Pancreas (tissue), 10 donors: ENCODE data around the gene ZCCHC7. TPM values are rescaled to one million over a fixed set of nuclear protein-coding genes. Genes with fewer than 3 reads are reported as not detected.
A peak's percentile ranks its signal among the peaks of the same experiment; 100 is the strongest.
"Not testable (repeated sequence)": the region's sequence is repeated elsewhere in the genome, so short reads cannot be mapped to it uniquely, and the experiment has no call there.

Experiments
- ATAC-seq, 4 donors: fragments of 200-7000 bp; cut with Tn5 transposase; one replicate each; pipeline versions ENCODE4 v1.8.0 to v1.9.1; 2020; ENCODE audit warnings: mild to moderate bottlenecking in 4 of 4, moderate library complexity in 4 of 4
- DNase-seq, 6 donors: peaks; one replicate each; pipeline ENCODE4 v3.0.0-alpha.2; 2020
- FAIRE-seq: peaks from 2 replicates; lab custom pipeline; 2012; peaks lifted over from hg19 to GRCh38; lab: Jason Lieb, UNC
- H3K27ac ChIP-seq, 4 donors: fragments of 200-600 bp; sonication (generic); 1 replicate in 3 of 4; 2 replicates in 1 of 4; pipeline versions ENCODE4 v1.5.0 to v1.8.0; 2020
- H3K27me3 ChIP-seq, 4 donors: fragments of 200-600 bp; one replicate each; pipeline ENCODE4 v1.8.0; 2021
- H3K36me3 ChIP-seq, 3 donors: fragments of 200-600 bp; sonication (generic) in 1 of 3; one replicate each; pipeline versions ENCODE4 v1.5.0 to v1.8.0; 2020 to 2021
- H3K4me1 ChIP-seq, 3 donors: fragments of 200-600 bp; one replicate each; pipeline ENCODE4 v1.8.0; 2021
- H3K4me3 ChIP-seq, 4 donors: fragments of 200-600 bp; sonication (generic) in 2 of 4; one replicate each; pipeline versions ENCODE4 v1.5.0 to v1.8.0; 2020 to 2021
- H3K9me3 ChIP-seq, 4 donors: fragments of 200-600 bp; one replicate each; pipeline ENCODE4 v1.8.0; 2021
- CTCF ChIP-seq, 4 donors: fragments of 200-600 bp; sonication (generic) in 3 of 4; IDR thresholded peaks; one replicate each; pipeline versions ENCODE4 v1.5.0 to v1.8.0; 2021; ENCODE audit warnings: antibody characterized with exemption in 4 of 4
- WGBS, 2 donors: extraction: QIAGEN DNeasy Blood & Tissue Kit; methylation state at CpG; one replicate each; pipeline ENCODE4 v1.1.7; 2013; 5-methylcytosine and 5-hydroxymethylcytosine counted together
- intact Hi-C, 3 donors: fragments of 100-400 bp; cut with DNase I; formaldehyde crosslinking; loops; one replicate each; pipeline versions ENCODE4 v1.11.1 to v1.14.2; 2022
- polyA plus RNA-seq, 2 donors: library from polyadenylated mRNA; stranded (reverse); fragments of 200-250 nt; gene quantifications; one replicate each; pipeline ENCODE4 v1.2.3, GENCODE V29; 2013
- total RNA-seq, 6 donors: library from RNA; stranded (reverse); fragmentation: NEBNext Ultra II Directional in 4 of 6; extraction: Animal tissue kit (Norgen Biotek cat#: 25700) in 4 of 6; gene quantifications; one replicate each; pipeline versions ENCODE4 v1.2.1 to v1.2.4, GENCODE V29; 2021 to 2023
- donor health status: healthy with polysubstance abuse.
- donor health status: DM: no; HTN: no; CAD: no; lungs with moderate emphysema.
- donor health status: DM: no; HTN: no; CAD: no.
- donor health status: control.
- donor health status: control.
- donor health status: Bipolar disorder and iron deficiency.
- donor health status: DM: yes; HTN: yes; CAD: no.
- donor health status: DM: no; HTN: no; CAD: no.
- donor health status: DM: no; HTN: no; CAD: no.
- donor health status: DM: yes; HTN: yes; CAD: no.

The ZCCHC7 gene
- total RNA-seq (10 to 100 TPM; 13.4 to 17.4 (median 15.9) TPM), polyA plus RNA-seq (1 to 10 TPM; 8.1 to 9.8 TPM)

GRCh38 chr9:37119907-37120842, at the start of gene ZCCHC7:
TSS of gene ZCCHC7 (plus strand) at chr9:37120574.
- ATAC-seq (peak; percentile 97 to 99 (median 98)), FAIRE-seq (no peak), DNase-seq (peak; percentile 95 to 99 (median 96))
- H3K27me3 ChIP-seq = no peaks in the 10 kb centered on the region
- intact Hi-C loops = no loop called here
- no peak for TF ChIP-seq CTCF (IDR thresholded peaks at IDR 0.05)
- H3K36me3 ChIP-seq = no peaks in the 10 kb centered on the region
- H3K4me3 ChIP-seq = peak within 1 kb of the TSS; percentile 65 to 84 (median 81)
- WGBS, 2 donors = 3 to 4% methylated on average over 82 of the region's 82 CpGs
- H3K27ac ChIP-seq = peak within 1 kb of the TSS; percentile 89 to 93 (median 91)
- peaks cover 3 to 12% (median 11%) of the 10 kb centered on the region in 3 donors for H3K4me1 ChIP-seq
- H3K9me3 ChIP-seq = no peaks in the 10 kb centered on the region

GRCh38 chr9:37074790-37075189, 45.6 kb upstream of the ZCCHC7 start:
- H3K27me3 ChIP-seq, ATAC-seq, H3K36me3 ChIP-seq, FAIRE-seq, H3K27ac ChIP-seq, H3K4me1 ChIP-seq, DNase-seq, H3K4me3 ChIP-seq, H3K9me3 ChIP-seq, intact Hi-C loops: not testable (repeated sequence)
- WGBS, 2 donors = 71 to 81% methylated on average over 4 of the region's 4 CpGs

- Histone ChIP-seq H3K4me1 (peaks cover 6 to 17% (median 15%) of the 10 kb centered on the region in 3 donors), H3K9me3 (no peaks in the 10 kb centered on the region), H3K27ac (peak overlapping the region; percentile 83 to 89 (median 87)), H3K4me3 (peak overlapping the region; percentile 75 to 95 (median 86)), H3K27me3 (no peaks in the 10 kb centered on the region), H3K36me3 (no peaks in the 10 kb centered on the region)
- intact Hi-C loops = no loop called here
- 2% methylated on average over 63 of the region's 63 CpGs for WGBS, 2 donors
- FAIRE-seq (no peak), DNase-seq (peak; percentile 90 to 97 (median 94)), ATAC-seq (peak; percentile 95 to 98 (median 96))
- no peak for TF ChIP-seq CTCF (IDR thresholded peaks at IDR 0.05)
Measured at GRCh38 chr9:37079370-37080164, 40.8 kb upstream of the ZCCHC7 start.

- 1 to 2% methylated on average over 26 to 32 of the region's 32 CpGs for WGBS, 2 donors
- not testable (repeated sequence) for FAIRE-seq
- peak overlapping the region; percentile 83 to 89 (median 87) for H3K27ac ChIP-seq
Measured at GRCh38 chr9:37080165-37080628, 40.2 kb upstream of the ZCCHC7 start.

GRCh38 chr9:37081507-37081906, 38.9 kb upstream of the ZCCHC7 start:
- H3K27ac ChIP-seq, H3K9me3 ChIP-seq, intact Hi-C loops, H3K36me3 ChIP-seq, H3K27me3 ChIP-seq, FAIRE-seq, ATAC-seq, DNase-seq: not testable (repeated sequence)
- 96 to 98% methylated on average over 20 of the region's 20 CpGs for WGBS, 2 donors
- H3K4me1 ChIP-seq = peaks cover 12 to 25% (median 17%) of the 10 kb centered on the region in 3 donors
- peak overlapping the region in 2 of 4 donors; percentile 90 to 95 for H3K4me3 ChIP-seq

More at GRCh38 chr9:37080165-37080628, 40.2 kb upstream of the ZCCHC7 start:
- peaks cover 12 to 21% (median 17%) of the 10 kb centered on the region in 3 donors for H3K4me1 ChIP-seq
- intact Hi-C loops, H3K9me3 ChIP-seq, H3K27me3 ChIP-seq, H3K36me3 ChIP-seq: not testable (repeated sequence)
- peak overlapping the region; percentile 75 to 95 (median 86) for H3K4me3 ChIP-seq
- DNase-seq = peak in 5 of 6 donors; percentile 18 to 76 (median 44)
- ATAC-seq = peak; percentile 30 to 63 (median 51)
